NCI-H187 (cell line): Measurements from ENCODE around the gene NARS2.
"Not testable (repeated sequence)": the region's sequence is repeated elsewhere in the genome, so short reads cannot be mapped to it uniquely, and the experiment has no call there.

Source experiments
- DNase-seq, 2 experiments: peaks; one replicate each; lab custom pipeline; 2025; lab: John Stamatoyannopoulos, UW

Gene NARS2

DNA sequence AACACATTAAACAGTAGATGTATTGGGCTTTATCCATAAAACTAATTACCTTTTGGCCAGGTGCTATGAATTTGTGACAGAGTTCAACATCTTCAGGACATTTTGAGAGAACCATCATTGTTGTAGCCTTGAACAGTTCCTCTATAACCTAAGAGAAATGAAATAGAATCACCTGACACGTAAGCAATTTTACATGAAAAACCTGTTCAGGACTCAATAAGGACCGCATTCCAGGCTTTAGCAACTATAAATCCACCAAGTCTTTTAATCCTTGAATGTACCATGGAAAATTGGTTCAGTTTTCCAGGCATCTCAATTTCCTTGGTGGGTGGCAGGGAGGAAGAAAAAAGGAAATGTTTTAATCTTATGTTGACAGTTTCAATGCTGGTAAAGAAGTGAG lies 96.1 kb downstream of the NARS2 start:
- DNase-seq = no peak

DNA sequence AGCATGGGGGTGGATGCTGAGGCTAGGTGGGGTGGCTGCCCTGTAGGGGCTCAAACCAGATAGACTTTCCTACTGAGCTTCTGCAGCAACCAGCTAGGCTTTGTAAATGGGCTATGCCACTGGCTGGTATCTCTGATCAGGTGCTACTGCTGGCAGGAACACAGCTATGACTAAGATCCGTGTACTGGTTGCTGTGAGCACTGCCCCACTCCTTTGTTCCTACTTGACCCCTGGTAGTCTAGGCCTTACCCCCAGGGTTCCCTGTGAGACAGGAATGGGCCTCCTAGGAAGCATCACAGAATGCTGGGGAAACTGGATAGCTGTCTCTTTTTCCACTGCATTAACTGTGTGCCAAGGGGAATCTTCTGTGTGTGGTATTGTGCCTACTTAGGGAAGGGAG lies 98.6 kb downstream of the NARS2 start:
- no peak for DNase-seq

DNA sequence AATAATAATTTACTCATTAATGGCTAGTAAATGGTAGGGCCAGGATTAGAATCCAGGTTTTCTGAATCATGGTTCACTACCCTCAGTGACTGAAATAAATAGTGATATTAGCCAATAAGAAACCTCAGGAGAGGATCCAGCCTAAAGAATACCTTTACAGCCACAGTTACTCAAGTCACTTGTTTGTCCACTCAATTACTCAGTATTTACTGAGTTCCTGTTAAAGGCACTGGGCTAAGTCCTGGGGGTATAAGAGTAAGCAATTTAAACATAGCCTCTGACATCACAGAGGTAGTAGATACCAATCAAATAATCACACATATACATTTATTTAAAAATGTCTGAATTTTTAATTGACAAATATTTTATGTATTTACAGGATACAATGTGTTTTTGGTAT lies 100.2 kb downstream of the NARS2 start:
- no peak for DNase-seq

DNA sequence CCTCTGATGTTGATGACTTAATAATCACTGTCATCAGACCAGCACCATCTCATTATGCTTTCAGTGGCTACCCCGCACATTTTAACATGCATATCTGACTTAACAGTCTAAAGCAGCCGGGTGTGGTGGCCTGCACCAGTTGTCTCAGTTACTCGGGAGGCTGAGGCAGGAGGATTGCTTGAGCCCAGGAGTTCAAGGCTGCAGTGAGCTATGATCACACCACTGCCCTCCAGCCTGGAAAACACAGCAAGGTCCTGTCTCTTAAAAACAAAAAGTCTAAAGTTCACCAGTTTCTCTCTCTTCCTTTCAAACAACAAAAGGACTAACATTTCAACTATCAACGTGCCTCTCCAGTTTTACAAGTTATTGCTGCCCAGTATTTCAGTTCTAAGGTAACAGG lies 101.8 kb downstream of the NARS2 start:
- no peak for DNase-seq

DNA sequence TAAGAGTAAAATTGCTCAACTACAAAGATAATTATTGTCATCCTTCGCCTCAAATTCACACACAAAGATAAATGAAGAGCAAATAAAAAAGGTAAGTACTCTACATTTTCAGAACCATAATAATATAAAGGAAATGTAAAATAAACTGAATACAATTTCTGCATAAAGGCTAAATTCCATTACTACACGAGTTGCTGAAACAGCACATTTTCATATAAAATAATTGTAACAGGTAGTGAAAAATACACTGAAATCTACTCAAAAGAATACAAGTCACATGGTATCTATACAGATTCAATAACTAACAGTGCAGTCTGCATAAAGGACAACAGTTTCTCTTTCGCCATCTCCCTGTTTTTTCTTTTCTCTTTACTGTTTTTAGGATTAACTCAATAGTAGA lies 102.3 kb downstream of the NARS2 start:
- no peak for DNase-seq

DNA sequence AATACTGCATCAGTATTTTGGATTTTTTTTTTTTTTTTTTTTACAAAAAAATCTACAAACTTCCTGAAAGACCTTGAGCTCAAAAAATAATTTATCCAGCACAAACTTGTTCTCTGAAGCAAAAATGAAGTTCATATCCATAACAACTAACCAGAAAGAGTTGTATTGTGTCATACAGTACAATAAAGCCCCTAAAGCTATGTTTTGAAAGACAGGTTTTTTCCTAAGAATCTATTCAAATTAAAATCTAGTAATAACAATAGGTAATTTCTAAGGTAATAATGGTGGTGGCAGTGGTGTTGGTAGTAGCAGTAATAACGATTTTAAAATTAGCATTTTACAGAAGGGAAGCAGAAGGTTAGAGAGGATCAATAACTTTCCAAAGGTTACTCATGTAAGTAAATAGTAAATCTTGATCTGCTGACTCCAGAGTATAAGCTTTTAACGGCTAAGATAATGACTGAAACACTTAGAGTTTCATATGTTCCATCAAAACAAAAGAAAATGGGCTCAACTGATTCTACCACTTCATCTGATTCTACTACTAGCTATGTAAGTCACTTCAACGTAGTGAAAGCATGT lies 103.7 kb downstream of the NARS2 start:
- no peak for DNase-seq

DNA sequence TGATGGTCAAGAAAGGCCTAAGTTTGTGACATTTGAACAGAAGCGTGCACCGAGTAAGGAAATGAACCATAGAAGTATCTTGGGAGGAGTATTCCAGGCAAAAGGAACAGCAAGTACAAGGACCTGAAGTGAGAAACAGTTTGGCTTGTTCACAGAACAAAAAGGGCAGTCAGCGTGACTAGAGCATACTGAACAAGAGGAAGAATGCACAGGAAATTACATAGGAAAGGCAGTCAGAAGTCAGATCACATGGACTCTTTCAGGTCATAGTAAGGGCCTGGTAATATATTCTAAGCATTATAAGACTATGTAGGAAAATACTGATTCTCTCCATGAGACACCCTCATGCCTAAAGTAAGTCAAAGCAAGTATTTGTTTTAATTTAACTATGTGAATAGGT lies 104.8 kb downstream of the NARS2 start:
- no peak for DNase-seq

DNA sequence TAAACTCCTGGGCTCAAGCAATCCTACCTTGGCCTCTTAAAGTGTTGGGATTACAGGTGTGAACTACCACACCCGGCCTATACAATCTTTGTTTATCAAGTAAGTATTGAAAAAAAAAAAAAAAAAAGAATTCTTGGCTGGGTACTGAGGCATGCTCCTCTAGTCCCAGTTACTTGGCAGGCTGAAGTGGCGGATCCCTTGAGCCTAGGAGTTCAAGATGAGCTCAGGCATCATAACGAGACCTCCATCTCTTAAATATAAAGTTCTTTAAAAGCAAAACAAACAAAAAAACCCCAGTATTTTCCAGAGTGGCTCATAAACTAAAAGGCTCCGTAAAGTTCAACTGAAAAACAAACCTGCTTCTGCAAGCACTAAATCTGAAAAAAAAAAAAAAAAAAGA lies 106.7 kb downstream of the NARS2 start:
- DNase-seq = no peak

DNA sequence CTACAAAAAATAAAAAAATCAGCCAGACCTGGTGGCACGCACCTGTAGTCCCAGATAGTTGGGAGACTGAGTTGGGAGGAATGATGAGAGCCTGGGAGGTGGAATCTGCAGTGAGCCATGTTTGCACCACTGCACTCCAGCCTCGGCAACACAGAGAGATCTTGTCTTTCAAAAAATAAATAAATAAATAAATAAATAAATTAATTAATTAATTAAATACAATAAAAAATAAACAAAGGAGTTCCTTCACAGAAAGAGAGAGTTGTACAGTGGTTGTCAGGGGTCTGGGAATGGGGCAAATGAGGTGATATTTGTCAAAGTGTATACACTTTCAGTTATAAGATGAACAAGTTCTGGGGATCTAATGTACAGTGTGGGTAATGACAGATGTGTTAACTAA lies 107.3 kb downstream of the NARS2 start:
- DNase-seq = no peak

DNA sequence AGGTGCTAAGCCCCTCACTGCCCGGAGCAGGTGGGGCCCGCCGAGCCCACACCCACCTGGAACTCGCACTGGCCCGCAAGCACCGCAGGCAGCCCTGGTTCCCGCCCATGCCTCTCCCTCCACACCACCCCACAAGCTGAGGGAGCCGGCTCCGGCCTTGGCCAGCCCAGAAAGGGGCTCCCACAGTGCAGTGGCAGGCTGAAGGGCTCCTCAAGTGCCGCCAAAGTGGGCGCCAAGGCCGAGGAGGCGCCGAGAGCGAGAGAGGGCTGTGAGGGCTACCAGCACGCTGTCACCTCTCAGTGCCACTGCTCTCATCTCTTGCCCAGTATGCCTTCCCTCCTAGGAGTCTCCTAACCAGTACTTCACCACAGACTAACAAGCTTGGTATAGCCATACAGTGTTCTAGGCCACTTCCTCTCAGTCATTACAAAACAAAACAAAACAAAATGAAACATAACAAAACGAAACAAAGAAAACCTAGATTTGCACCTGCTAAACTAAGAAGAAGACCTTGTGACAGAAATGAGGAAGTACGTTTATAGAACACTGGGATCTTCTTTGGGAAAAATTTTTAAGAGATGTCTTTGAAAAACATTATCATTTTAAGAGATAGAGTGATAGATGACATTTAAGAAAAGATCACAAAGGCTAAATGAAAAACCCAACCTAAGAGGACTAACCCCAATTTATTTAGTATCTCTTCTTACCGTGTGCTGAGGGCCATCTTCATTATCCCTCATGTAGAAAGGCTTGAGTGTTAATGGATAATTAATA lies 109.3 kb downstream of the NARS2 start:
- no peak for DNase-seq

DNA sequence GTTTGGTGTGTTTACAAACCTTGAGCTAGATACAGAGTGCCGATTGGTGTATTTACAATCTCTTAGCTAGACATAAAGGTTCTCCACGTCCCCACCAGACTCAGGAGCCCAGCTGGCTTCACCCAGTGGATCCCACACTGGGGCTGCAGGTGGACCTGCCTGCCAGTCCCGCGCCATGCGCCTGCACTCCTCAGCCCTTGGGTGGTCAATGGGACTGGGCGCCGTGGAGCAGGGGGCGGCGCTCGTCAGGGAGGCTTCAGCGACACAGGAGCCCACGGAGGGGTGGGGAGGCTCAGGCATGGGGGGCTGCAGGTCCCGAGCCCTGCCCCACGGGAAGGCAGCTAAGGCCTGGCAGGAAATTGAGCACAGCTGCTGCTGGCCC lies 109.9 kb downstream of the NARS2 start:
- DNase-seq = not testable (repeated sequence)

DNA sequence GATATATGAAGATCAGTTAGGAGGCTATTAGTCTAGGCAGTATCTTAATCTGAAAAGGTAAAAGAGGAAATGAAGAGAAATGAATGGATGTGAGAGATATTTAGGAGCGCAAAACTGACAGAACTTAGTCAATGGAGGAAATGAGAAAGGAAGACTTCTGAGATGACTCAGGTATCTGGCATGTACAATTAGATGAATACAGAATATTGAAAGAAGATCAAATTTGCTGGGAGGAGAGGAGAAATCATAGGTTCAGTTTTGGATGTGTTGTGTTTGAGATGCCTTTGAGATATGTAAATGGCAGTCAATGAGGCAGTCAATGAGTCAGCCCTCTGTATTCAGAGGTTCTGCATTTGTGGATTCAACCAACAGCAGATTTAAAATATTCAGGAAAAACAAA lies 114.2 kb downstream of the NARS2 start:
- DNase-seq = no peak

DNA sequence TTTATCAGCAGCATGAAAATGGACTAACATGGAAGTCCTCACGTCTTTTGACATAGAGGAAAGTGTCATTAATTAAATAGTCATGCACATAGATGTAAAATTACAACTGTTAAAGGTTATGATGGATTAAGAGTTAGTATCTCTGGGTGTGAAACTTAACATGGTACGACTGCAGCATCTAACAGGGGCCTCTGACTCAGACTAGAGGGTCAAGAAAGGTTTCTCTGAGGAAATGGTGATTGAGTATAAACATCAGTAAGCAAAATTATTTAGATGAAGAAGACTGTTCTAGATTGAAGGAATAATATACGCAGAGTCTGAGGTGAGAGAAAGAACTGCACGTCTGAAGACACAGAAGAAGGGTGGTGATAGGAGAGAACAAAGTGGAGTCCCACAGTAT lies 114.9 kb downstream of the NARS2 start:
- DNase-seq = no peak

DNA sequence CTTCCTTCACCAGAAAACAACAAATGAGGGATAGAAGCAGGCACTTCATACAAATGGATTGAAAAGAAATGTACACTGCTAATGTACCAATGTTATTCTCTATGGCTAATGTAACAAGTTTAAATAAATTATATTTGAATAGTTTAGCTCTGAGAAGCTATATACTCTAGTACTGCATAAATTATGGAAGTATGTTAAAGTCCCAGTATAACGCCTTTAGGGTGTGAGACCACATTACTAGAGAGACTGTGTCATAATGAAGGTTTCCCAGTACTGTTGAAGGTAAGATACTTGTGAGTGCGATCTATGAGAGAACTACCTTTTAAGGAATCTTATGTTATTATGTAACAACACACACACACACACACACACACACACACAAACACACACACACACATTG lies 117.2 kb downstream of the NARS2 start:
- no peak for DNase-seq

DNA sequence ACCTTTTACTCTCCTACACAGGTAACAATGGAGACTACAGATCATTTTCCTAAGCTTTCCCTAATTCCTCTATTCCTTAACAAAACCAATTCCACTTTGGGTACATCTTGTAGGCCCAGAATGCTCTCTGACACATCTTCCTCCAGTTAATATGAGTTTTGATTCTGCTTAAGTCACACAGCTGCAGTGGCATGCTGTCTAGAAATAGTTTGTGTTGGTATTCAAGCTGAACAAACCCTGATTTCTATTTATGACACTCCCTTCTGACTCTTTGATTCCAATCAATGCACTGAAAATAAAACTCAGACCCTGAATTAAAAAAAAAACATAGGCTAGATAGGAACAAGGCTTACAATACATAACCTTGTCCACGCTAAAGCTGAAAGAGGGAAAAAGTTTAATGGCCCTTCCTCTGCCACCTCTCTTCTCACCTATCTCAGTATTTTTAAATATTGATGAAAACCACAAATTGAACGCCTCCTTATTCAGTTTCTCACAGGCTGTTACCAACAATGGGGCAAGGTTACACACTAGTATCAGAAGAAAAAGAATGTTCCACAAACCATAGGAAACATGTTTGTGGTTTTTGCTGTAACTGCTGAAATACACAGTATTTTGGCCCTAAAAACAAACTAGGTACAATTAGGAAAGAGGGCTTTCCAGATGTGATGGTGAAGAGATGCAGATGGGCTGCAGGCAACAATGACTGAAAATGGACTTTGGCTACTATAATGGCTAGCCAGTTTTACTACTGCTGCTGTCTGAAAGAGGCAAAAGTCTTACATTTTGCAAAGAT lies 121.3 kb downstream of the NARS2 start:
- no peak for DNase-seq

DNA sequence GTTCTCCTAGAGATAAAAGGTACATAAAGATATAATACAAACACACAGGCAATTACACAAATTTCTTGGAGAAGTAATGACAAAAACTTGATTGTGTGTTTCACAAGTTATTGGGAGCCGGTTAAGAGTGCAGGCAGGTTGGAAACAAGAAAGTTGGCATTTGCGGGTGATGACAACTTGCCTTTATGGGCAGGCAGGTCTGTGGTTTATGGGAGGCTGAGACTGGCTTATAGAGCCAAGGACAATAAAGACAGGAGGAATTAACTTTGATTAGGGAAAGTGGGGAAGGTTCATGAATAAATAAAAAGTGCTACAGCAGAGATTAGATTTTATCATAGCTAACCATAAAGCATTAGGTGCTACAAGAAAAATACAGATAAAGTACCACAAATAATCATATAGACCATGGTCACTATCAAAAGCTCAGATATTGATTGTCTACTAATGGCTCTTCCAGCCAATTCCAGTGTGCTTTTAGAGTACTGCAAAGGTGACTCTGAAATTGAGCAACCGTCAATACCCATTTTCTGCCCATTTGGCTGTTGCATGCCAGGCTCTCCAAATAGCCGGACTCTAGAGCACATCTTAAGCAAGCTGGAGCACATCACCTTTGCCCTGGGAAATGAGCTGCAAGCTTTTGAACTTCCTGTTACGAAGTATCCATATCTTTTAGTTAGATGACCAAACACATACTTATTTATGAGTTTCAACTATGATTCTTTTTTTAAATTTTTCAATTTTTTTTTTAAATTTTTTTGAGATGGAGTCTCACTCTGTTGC lies 123.1 kb downstream of the NARS2 start:
- DNase-seq = no peak

DNA sequence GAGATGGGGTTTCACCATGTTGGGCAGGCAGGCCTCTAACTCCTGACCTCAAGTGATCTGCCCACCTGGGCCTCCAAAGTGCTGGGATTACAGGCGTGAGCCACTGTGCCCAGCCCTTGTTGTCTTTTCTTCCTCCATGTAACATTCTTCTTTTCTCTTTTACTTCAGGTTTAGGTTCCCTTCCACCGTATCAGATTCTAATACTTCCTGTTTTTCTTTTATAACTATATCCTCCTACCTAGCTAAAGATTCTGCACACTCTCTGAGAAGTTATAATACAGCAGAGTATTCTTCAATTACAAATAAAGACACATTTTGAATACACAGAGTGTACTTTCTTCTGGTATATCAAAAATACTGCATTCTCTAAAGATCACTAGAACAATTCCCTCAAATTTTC lies 123.8 kb downstream of the NARS2 start:
- no peak for DNase-seq

DNA sequence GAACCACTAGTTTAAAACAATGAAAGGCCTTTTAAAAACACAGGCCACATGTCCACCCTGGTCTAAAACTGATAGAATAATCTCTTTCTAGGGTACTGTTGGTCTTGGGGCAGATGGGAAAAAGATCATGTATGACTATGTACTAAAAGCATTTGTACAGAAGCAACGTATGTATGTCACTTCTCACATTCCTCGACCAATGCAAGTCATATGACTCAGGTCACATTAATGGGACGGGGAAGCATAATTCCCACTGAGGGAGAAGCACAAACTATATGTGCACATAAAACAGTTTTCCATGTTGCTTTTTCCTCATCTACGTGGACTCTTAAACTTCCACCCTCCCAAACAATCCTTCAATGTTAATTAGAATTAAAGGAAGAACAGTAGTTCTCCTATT lies 124.8 kb downstream of the NARS2 start:
- DNase-seq = no peak

DNA sequence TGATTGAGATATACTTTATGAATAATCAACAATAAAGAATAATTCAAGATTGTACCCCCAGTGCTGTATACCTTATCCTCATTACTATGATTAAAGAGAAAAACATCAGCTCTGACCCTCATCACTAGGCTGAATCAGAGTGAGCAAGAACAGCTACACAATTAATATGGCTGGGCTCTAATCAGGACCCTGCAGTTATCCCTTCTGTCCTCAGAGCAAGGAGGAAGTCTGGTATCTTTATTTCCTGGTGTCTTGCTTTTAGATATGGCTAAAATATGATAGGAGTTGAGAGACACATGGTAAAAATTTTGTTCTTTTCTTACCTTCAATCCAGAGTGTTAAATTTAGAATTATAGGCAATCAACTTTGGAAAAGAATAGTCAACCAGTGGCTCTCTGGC lies 128.5 kb downstream of the NARS2 start:
- DNase-seq = no peak

DNA sequence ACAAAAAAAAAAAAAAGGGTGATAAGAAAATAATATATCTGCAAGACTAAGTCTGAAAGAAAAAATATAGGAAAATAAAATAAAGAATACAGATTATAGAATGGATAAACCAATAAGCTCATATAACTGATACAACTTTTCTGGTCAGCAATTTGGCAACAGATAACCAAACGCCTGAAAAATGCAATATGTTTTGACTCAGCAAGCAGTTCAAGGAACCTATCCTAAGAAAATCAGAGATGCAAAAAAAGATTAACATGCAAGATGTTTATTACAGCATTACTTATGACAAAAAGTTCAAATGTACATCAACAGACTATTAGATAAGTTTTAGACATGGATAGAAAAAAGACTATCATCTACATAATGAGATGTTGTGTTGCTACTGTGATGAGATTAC lies 129.9 kb downstream of the NARS2 start:
- no peak for DNase-seq

DNA sequence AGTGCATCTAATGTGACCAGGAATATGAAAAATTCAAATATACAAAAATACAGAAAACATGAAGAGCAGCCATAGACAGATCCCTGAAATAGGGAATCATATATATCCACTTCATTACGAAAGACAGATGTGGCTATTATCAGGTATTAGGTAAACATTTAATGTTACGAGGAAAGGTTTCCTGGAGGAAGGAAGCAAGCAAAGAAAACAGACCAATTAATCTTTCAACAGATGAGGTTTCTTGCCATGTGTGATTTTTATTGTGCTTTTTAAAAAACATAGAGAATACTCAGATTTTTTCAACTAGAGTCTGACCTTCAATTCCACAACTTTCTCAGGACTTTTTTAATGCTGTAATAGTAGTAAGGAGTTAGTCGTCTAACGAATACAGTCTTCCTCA lies 132.7 kb downstream of the NARS2 start:
- DNase-seq = no peak

DNA sequence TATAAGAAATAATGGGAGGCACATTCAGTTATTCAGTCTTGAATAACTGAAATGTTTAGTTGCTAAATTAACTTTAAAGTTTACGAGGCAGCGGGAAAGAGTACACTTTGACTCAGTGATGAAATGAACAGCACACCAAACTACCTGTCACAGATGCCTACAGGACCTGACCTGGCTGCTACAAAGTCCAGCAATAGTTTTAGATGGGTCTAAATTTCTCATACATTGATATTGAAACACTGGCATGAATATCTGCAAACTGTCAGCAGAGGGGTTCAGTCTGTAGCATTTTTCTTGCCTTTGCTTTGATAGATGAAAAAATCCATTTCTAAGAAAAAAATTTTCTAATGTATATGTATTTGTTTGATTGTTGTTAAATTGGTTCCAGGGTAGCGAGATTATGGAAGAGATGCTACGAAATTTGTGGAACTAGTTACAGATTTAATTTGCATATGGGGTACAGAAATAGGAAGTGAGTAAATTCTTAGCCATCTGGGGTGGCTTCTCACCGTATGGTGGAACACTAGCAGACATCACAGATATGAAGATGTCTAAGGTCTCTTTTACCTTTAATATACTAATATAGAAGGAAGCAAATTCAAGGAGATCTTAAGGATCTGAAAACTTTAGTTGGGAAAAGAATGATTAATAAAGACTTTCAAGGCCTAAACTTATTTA lies 136.2 kb downstream of the NARS2 start:
- no peak for DNase-seq
